ENCODE results near the gene NINJ2. TPM values are rescaled to one million over a fixed set of nuclear protein-coding genes. Genes with fewer than 3 reads are reported as not detected.

Gene NINJ2
- total RNA-seq, 4 donors from 2014 or later: 0.97 to 5.4 (median 2.3) TPM; not detected in 1

- intact Hi-C loops (cut with DNase I; ENCODE audit: low total_unique reads): no loop called here
- DNase-seq: no peak
- no peak overlapping the region for H3K27ac ChIP-seq
- H3K27me3 ChIP-seq: no peaks in the 10 kb centered on the region
- no peaks in the 10 kb centered on the region for H3K9me3 ChIP-seq
- H3K36me3 ChIP-seq: no peaks in the 10 kb centered on the region
- H3K4me1 ChIP-seq: peaks cover 7 to 11% of the 10 kb centered on the region in 2 donors
- no peak for TF ChIP-seq CTCF (IDR thresholded peaks at IDR 0.05)
- TF ChIP-seq POLR2A (IDR thresholded peaks at IDR 0.05): no peak
- H3K4me3 ChIP-seq: no peak overlapping the region
Observed at GRCh38 chr12:650983-651382, 12.3 kb downstream of the NINJ2 start.

GRCh38 chr12:647385-648085 is 15.7 kb downstream of the NINJ2 start:
- no peaks in the 10 kb centered on the region for H3K27me3 ChIP-seq
- H3K4me1 ChIP-seq: peaks cover 8 to 15% of the 10 kb centered on the region in 2 donors
- H3K4me3 ChIP-seq: no peak overlapping the region
- H3K9me3 ChIP-seq: no peaks in the 10 kb centered on the region
- H3K27ac ChIP-seq: peak overlapping the region; percentile 92 to 97
- no peaks in the 10 kb centered on the region for H3K36me3 ChIP-seq
- no peak for TF ChIP-seq CTCF (IDR thresholded peaks at IDR 0.05)
- no peak for TF ChIP-seq POLR2A (IDR thresholded peaks at IDR 0.05)
- no peak for DNase-seq
- intact Hi-C loops (cut with DNase I; ENCODE audit: low total_unique reads): loop anchor here (10.0 kb wide), 1 partner anchor 107 kb away; the partner anchor contains the start of gene WNK1

- intact Hi-C loops (cut with DNase I; ENCODE audit: low total_unique reads): loop anchor here (10.0 kb wide), 1 partner anchor 108 kb away; the partner anchor contains the start of gene WNK1
- Histone ChIP-seq H3K27ac (peak overlapping the region; percentile 92 to 97), H3K9me3 (no peaks in the 10 kb centered on the region), H3K4me1 (peaks cover 8 to 15% of the 10 kb centered on the region in 2 donors), H3K4me3 (no peak overlapping the region), H3K36me3 (no peaks in the 10 kb centered on the region), H3K27me3 (no peaks in the 10 kb centered on the region)
- TF ChIP-seq POLR2A (IDR thresholded peaks at IDR 0.05): no peak
- TF ChIP-seq CTCF (IDR thresholded peaks at IDR 0.05): no peak
- DNase-seq: peak; percentile 61 to 70
Observed at GRCh38 chr12:646442-647384, 16.5 kb downstream of the NINJ2 start.

GRCh38 chr12:645563-646071 is 17.6 kb downstream of the NINJ2 start:
- Histone ChIP-seq H3K36me3 (no peaks in the 10 kb centered on the region), H3K27ac (peak overlapping the region; percentile 92 to 97), H3K4me1 (peaks cover 8 to 15% of the 10 kb centered on the region in 2 donors), H3K27me3 (no peaks in the 10 kb centered on the region), H3K4me3 (no peak overlapping the region), H3K9me3 (no peaks in the 10 kb centered on the region)
- DNase-seq: peak; percentile 65 to 80
- intact Hi-C loops (cut with DNase I; ENCODE audit: low total_unique reads): loop anchor here (10.0 kb wide), 1 partner anchor 109 kb away; the partner anchor contains the start of gene WNK1
- TF ChIP-seq CTCF (IDR thresholded peaks at IDR 0.05) (no peak), POLR2A (IDR thresholded peaks at IDR 0.05) (no peak)
